Breast epithelium (tissue), 4 donors: ENCODE data around the gene PLAAT4. TPM values are rescaled to one million over a fixed set of nuclear protein-coding genes. Genes with fewer than 3 reads are reported as not detected.

Source experiments
- DNase-seq, 2 donors: peaks; one replicate each; pipeline ENCODE4 v3.0.0-alpha.2; 2019; ENCODE audit warnings: low spot score in 2 of 2
- H3K27ac ChIP-seq, 2 donors: fragments of 200-600 bp; sonication (generic) in 1 of 2; one replicate each; pipeline ENCODE4 v1.5.1; 2016 to 2019; ENCODE audit warnings: mild to moderate bottlenecking in 1 of 2
- H3K27me3 ChIP-seq, 2 donors: fragments of 200-600 bp; sonication (generic) in 1 of 2; one replicate each; pipeline versions ENCODE4 v1.5.1 to v1.6.0; 2017 to 2019; ENCODE audit warnings: control low read depth in 1 of 2, mild to moderate bottlenecking in 1 of 2
- H3K36me3 ChIP-seq: fragments of 200-600 bp; one replicate; pipeline ENCODE4 v1.5.1; 2019
- H3K4me1 ChIP-seq, 2 donors: fragments of 200-600 bp; sonication (generic); one replicate each; pipeline ENCODE4 v1.5.1; 2016 to 2019; ENCODE audit warnings: control low read depth in 1 of 2
- H3K4me3 ChIP-seq, 3 donors: fragments of 200-600 bp; sonication (generic); 1 replicate in 2 of 3; 2 replicates in 1 of 3; pipeline ENCODE4 v1.5.1; 2016 to 2019; ENCODE audit warnings: mild to moderate bottlenecking in 3 of 3, moderate library complexity in 2 of 3
- H3K9me3 ChIP-seq, 2 donors: fragments of 200-600 bp; sonication (generic) in 1 of 2; one replicate each; pipeline ENCODE4 v1.5.1; 2016 to 2019; ENCODE audit warnings: control low read depth in 1 of 2
- POLR2A ChIP-seq: fragments of 450-650 bp; IDR thresholded peaks from one replicate; pipeline ENCODE4 v1.6.1; 2016; ENCODE audit warnings: antibody characterized with exemption, mild to moderate bottlenecking, moderate library complexity
- POLR2AphosphoS5 ChIP-seq, 3 donors: sonication (generic); formaldehyde crosslinking; IDR thresholded peaks; one replicate each; pipeline ENCODE4 v1.6.1; 2017; ENCODE audit warnings: antibody characterized with exemption in 3 of 3
- intact Hi-C: fragments of 100-400 bp; cut with DNase I; formaldehyde crosslinking; loops from one replicate; pipeline ENCODE4 v1.15.1; 2023; ENCODE audit warnings: low total_unique reads
- total RNA-seq, 3 donors: library from RNA; depleted of rRNA; stranded (reverse); fragments of >200 nt; gene quantifications; one replicate each; pipeline ENCODE4 v1.1.0, GENCODE V29; 2016
- TF ChIP-seq, protein P1 (sequence below), 3 donors: fragments of 450-650 bp; IDR thresholded peaks; one replicate each; pipeline ENCODE4 v1.5.1; 2016 to 2017; ENCODE audit warnings: antibody characterized with exemption in 3 of 3, mild to moderate bottlenecking in 3 of 3, moderate library complexity in 3 of 3

Gene PLAAT4
- total RNA-seq, 3 donors from 2014 or later = 13.9 to 100.0 (median 95.3) TPM

DNA sequence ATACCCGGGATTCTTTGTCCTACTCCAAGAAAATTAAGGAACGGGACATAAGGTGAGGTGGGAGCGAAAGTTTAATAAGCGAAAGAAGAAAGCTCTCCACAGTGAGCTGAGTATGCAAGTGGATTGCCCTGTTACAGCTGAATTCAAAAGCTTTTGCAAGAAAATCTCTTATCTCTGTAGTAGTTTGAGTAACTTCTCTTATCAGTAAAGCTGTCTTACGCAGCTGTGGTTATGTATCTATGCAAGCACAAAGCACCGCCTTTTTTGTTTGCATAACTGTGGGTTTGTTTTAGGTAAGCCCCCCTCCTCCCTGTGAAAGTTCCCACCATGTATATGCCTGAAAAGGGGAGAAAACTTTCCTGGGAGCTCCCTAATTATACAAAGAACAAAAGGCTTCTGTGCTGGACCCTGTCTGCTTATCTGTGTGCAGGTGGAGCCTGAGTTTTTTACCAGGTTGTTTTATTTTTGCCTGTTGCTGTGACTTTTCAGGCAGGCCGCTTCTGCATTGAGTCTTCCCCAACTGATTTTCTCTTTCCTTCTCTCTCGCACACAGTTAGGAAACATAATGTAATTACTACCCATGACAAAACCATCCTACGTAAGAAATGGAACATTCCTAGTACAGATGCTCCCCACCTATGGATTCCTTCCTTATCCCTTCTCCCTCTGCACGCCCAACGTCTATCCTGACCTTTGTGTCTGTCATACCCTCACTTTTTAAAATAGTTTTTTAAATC is 44.8 kb upstream of the PLAAT4 start:
- intact Hi-C loops = loop anchor here (5.0 kb wide), 1 partner anchor 140 kb away; no protein-coding TSS in a partner anchor
- peak overlapping the region in 1 of 2 donors; percentile 90 for H3K27ac ChIP-seq

GRCh38 chr11:63492441-63492840 is 44.2 kb upstream of the PLAAT4 start:
- Histone ChIP-seq H3K9me3 (no peaks in the 10 kb centered on the region), H3K27ac (no peak overlapping the region), H3K4me1 (peaks cover 0 to 7% of the 10 kb centered on the region in 2 donors), H3K36me3 (no peaks in the 10 kb centered on the region), H3K27me3 (no peaks in the 10 kb centered on the region), H3K4me3 (no peak overlapping the region)
- DNase-seq = no peak
- TF ChIP-seq, protein P1, sequence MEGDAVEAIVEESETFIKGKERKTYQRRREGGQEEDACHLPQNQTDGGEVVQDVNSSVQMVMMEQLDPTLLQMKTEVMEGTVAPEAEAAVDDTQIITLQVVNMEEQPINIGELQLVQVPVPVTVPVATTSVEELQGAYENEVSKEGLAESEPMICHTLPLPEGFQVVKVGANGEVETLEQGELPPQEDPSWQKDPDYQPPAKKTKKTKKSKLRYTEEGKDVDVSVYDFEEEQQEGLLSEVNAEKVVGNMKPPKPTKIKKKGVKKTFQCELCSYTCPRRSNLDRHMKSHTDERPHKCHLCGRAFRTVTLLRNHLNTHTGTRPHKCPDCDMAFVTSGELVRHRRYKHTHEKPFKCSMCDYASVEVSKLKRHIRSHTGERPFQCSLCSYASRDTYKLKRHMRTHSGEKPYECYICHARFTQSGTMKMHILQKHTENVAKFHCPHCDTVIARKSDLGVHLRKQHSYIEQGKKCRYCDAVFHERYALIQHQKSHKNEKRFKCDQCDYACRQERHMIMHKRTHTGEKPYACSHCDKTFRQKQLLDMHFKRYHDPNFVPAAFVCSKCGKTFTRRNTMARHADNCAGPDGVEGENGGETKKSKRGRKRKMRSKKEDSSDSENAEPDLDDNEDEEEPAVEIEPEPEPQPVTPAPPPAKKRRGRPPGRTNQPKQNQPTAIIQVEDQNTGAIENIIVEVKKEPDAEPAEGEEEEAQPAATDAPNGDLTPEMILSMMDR (IDR thresholded peaks at IDR 0.05) = no peak
- TF ChIP-seq POLR2AphosphoS5 (IDR thresholded peaks at IDR 0.05) = no peak
- no peak for TF ChIP-seq POLR2A
- intact Hi-C loops = loop anchor here (5.0 kb wide), 1 partner anchor 140 kb away; no protein-coding TSS in a partner anchor

More for the DNA sequence above, 44.8 kb upstream of the PLAAT4 start:
- Histone ChIP-seq H3K9me3 (no peaks in the 10 kb centered on the region), H3K4me3 (peak overlapping the region; percentile 47 to 74 (median 63)), H3K27me3 (no peaks in the 10 kb centered on the region), H3K36me3 (no peaks in the 10 kb centered on the region), H3K4me1 (peaks cover 0 to 7% of the 10 kb centered on the region in 2 donors)
- no peak for DNase-seq
- TF ChIP-seq, protein P1 (IDR thresholded peaks at IDR 0.05) = no peak
- TF ChIP-seq POLR2AphosphoS5 (IDR thresholded peaks at IDR 0.05) = no peak
- no peak for TF ChIP-seq POLR2A

GRCh38 chr11:63493127-63493526 is 43.5 kb upstream of the PLAAT4 start:
- Histone ChIP-seq H3K4me1 (peaks cover 0 to 7% of the 10 kb centered on the region in 2 donors), H3K36me3 (no peaks in the 10 kb centered on the region), H3K4me3 (no peak overlapping the region), H3K27ac (no peak overlapping the region), H3K27me3 (no peaks in the 10 kb centered on the region), H3K9me3 (no peaks in the 10 kb centered on the region)
- intact Hi-C loops = loop anchor here (5.0 kb wide), 1 partner anchor 139 kb away; no protein-coding TSS in a partner anchor
- no peak for TF ChIP-seq POLR2A
- TF ChIP-seq, protein P1 (IDR thresholded peaks at IDR 0.05) = no peak
- TF ChIP-seq POLR2AphosphoS5 (IDR thresholded peaks at IDR 0.05) = no peak
- DNase-seq = no peak

DNA sequence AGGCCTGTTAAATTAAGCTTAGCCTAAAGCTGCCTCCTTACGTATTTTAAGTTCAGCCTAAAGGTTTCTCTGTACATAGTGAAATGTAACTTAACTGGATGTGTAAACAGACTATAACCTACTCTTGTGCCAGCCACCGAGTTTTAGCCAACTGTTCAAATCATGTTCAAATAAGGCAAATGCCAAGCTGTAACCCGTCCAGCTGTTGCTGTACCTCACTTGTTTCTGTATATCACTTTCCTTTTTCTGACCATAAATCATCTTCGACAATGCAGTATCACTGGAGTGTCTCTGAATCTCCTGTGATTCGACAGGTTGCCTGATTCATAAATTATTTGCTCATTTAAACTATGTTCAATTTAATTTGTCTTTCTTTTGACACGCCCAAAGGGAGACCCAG is 41.6 kb upstream of the PLAAT4 start:
- TF ChIP-seq POLR2A (no peak), POLR2AphosphoS5 (IDR thresholded peaks at IDR 0.05) (no peak)
- TF ChIP-seq, protein P1 (IDR thresholded peaks at IDR 0.05) = no peak
- Histone ChIP-seq H3K27ac (no peak overlapping the region), H3K4me1 (peaks cover 0 to 4% of the 10 kb centered on the region in 2 donors), H3K27me3 (no peaks in the 10 kb centered on the region), H3K9me3 (peaks cover 0 to 2% of the 10 kb centered on the region in 2 donors), H3K36me3 (no peaks in the 10 kb centered on the region), H3K4me3 (no peak overlapping the region)
- intact Hi-C loops = loop anchor here (5.0 kb wide), 1 partner anchor 137 kb away; no protein-coding TSS in a partner anchor
- no peak for DNase-seq

DNA sequence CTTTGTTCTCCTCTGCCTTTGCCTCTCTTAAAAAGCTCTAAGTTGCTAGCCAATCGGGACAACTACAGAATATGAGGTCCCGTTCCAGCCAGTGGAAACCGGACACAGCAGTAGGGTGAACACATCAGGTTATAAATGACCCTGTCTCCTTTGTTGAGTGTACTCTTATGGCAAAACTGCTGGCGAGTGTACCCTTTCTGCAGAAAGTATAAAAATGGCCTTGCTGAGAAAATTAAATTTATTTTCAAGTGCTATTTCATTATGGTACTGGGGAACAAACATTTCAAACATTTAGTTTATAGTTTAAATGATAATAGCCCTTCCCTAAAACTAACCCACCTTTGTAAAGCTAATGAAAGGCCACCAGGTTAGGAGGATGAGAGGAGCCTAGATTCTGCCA is 36.7 kb upstream of the PLAAT4 start:
- intact Hi-C loops = no loop called here
- H3K27ac ChIP-seq = no peak overlapping the region
- H3K9me3 ChIP-seq = peaks cover 0 to 11% of the 10 kb centered on the region in 2 donors
- H3K4me1 ChIP-seq = no peaks in the 10 kb centered on the region
- no peak for DNase-seq
- TF ChIP-seq POLR2AphosphoS5 (IDR thresholded peaks at IDR 0.05) (no peak), POLR2A (no peak)
- TF ChIP-seq, protein P1 (IDR thresholded peaks at IDR 0.05) = no peak
- H3K4me3 ChIP-seq = no peak overlapping the region
- no peaks in the 10 kb centered on the region for H3K27me3 ChIP-seq
- no peaks in the 10 kb centered on the region for H3K36me3 ChIP-seq
